ENCODE data around the gene ADAMTS14. TPM values are rescaled to one million over a fixed set of nuclear protein-coding genes. Genes with fewer than 3 reads are reported as not detected.
A peak's percentile ranks its signal among the peaks of the same experiment; 100 is the strongest.

Gene ADAMTS14
- total and polyA plus RNA-seq, 12 donors, result under 0.01 to 1.2 (median 0.34) TPM; not detected in 3

DNA sequence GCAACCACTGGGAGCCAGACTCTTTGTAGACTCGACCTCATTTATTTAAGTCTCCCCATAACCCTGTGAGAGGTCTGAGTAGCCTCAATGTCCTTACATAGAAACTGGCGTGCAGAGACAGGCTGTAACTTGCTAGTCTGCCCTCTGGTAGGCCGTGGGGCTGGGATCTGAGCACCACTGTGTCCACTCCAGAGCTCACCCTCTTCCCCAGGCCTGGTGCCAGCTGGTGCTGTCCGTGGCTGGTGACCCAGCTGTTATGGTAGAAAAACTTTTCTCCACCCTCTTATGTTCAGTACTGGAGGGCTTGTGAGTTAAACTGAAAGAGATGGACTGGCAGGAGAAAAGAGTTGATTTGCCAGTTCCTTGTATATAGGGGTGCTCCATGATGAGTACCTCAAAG lies 41.9 kb downstream of the ADAMTS14 start:
- DNase-seq, result no peak
- intact Hi-C loops (cut with DNase I), result no loop called here
- 77 to 84% (median 83%) methylated on average over 4 of the region's 4 CpGs for WGBS, 4 donors
- Histone ChIP-seq H3K27me3 (no peaks in the 10 kb centered on the region), H3K36me3 (replicated peaks in 1 of 2) (no peaks in the 10 kb centered on the region), H3K27ac (no peak overlapping the region), H3K4me1 (replicated peaks in 1 of 2) (no peaks in the 10 kb centered on the region), H3K9me3 (replicated peaks in 1 of 3) (no peaks in the 10 kb centered on the region), H3K4me3 (no peak overlapping the region)
- TF ChIP-seq, protein P1, sequence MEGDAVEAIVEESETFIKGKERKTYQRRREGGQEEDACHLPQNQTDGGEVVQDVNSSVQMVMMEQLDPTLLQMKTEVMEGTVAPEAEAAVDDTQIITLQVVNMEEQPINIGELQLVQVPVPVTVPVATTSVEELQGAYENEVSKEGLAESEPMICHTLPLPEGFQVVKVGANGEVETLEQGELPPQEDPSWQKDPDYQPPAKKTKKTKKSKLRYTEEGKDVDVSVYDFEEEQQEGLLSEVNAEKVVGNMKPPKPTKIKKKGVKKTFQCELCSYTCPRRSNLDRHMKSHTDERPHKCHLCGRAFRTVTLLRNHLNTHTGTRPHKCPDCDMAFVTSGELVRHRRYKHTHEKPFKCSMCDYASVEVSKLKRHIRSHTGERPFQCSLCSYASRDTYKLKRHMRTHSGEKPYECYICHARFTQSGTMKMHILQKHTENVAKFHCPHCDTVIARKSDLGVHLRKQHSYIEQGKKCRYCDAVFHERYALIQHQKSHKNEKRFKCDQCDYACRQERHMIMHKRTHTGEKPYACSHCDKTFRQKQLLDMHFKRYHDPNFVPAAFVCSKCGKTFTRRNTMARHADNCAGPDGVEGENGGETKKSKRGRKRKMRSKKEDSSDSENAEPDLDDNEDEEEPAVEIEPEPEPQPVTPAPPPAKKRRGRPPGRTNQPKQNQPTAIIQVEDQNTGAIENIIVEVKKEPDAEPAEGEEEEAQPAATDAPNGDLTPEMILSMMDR (IDR thresholded peaks at IDR 0.05), result no peak
- no peak for TF ChIP-seq POLR2A (IDR thresholded peaks at IDR 0.05)

DNA sequence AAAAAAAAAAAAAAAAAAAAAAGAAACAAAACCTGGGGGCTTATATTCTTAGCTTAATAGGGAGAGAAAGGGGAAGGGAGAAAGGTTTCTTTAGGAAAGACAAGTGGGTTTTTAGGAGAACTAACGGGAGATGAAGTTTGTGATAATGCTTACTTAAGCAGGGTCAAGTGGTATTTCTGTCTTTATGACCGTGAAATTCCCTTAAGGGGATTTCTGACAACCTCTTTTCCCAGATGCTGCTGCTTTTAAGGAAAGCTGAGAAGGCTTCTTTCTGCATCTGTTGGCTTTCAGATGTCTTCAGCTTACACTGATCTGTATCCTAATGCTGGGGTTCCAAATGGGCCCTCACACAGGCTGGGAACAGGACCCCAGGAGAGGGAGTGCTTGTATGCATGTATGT lies 42.6 kb downstream of the ADAMTS14 start:
- no peaks in the 10 kb centered on the region for H3K4me1 ChIP-seq (replicated peaks in 1 of 2)
- no peak for DNase-seq
- intact Hi-C loops (cut with DNase I), result no loop called here
- no peaks in the 10 kb centered on the region for H3K36me3 ChIP-seq (replicated peaks in 1 of 2)
- no peak overlapping the region for H3K27ac ChIP-seq
- H3K27me3 ChIP-seq, result no peaks in the 10 kb centered on the region
- TF ChIP-seq POLR2A (IDR thresholded peaks at IDR 0.05), result no peak
- TF ChIP-seq, protein P1 (IDR thresholded peaks at IDR 0.05), result no peak
- H3K4me3 ChIP-seq, result no peak overlapping the region
- 79 to 85% (median 80%) methylated on average over 2 of the region's 2 CpGs for WGBS, 4 donors
- no peaks in the 10 kb centered on the region for H3K9me3 ChIP-seq (replicated peaks in 1 of 3)

DNA sequence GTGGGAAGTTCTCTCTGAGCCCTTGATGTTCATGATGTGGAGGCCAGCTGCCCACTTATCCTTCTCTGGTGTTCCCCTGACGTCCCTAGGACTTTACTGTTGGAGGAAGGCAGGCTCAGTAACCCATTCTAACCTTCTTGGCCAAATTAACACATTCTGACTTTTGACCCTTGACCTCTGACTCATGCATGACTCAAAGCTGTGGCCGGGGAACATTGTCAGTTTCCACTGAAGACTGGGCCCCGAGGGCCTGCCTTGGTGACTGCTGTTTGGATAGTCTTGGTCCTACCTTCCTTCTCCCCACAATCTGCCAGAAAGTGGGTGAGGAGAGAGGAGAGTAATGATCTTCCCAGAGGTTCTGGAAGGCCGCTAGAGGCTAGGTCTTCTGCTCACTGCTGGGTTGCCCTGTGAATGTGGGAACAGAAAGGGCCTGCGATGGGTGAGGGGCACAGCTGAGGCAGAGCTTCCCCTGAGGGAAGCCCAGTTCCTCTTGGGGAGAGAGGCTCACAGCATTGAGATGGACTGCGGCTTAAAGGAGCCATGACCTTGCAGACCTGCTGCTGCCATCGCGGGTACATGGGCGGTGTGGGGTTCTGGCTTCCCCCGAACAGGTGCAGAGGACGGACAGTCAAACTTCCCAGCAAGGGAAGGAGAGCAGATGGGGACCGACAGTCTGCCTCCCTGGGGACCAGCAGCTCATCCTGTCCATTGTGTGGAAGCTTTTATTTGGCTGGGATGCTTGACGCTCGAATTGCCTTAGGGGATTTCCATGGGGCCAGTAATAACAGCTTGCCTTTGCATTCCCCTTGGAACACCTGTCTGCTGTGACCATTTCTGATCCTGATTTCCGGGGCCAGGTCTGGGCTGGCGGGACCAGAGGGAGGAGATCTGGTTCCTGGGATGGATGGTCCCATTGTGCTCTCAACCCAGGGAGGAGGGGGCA lies 43.8 kb downstream of the ADAMTS14 start:
- 59 to 74% (median 68%) methylated on average over 7 to 16 of the region's 16 CpGs for WGBS, 4 donors
- Histone ChIP-seq H3K4me3 (no peak overlapping the region), H3K4me1 (replicated peaks in 1 of 2) (no peaks in the 10 kb centered on the region), H3K36me3 (replicated peaks in 1 of 2) (no peaks in the 10 kb centered on the region), H3K27me3 (no peaks in the 10 kb centered on the region), H3K27ac (no peak overlapping the region), H3K9me3 (replicated peaks in 1 of 3) (no peaks in the 10 kb centered on the region)
- TF ChIP-seq, protein P1 (IDR thresholded peaks at IDR 0.05), result no peak
- no peak for TF ChIP-seq POLR2A (IDR thresholded peaks at IDR 0.05)
- intact Hi-C loops (cut with DNase I), result no loop called here
- peak in 5 of 7 donors; percentile 16 to 52 (median 32) for DNase-seq

- Histone ChIP-seq H3K36me3 (replicated peaks in 1 of 2) (no peaks in the 10 kb centered on the region), H3K27ac (no peak overlapping the region), H3K27me3 (no peaks in the 10 kb centered on the region), H3K4me1 (replicated peaks in 1 of 2) (no peaks in the 10 kb centered on the region), H3K4me3 (no peak overlapping the region), H3K9me3 (replicated peaks in 1 of 3) (no peaks in the 10 kb centered on the region)
- TF ChIP-seq POLR2A (IDR thresholded peaks at IDR 0.05), result no peak
- 73 to 84% (median 79%) methylated on average over 4 of the region's 4 CpGs for WGBS, 4 donors
- intact Hi-C loops (cut with DNase I), result no loop called here
- peak in 1 of 7 donors; percentile 17 for DNase-seq
These were observed 50.6 kb downstream of the ADAMTS14 start for GRCh38 chr10:70722820-70723424.

Measured in adrenal gland (tissue), 12 donors.